Effector memory CD4-positive, alpha-beta T cell (primary cell): ENCODE measurements around the gene SUN5.

Experiments
- DNase-seq, 3 donors: peaks; one replicate each; pipeline ENCODE4 v3.0.0-alpha.2; 2020
- H3K27ac ChIP-seq: 2 replicates; pipeline ENCODE4 v1.7.0; 2013; ENCODE audit warnings: mild to moderate bottlenecking, low read length, moderate library complexity; ENCODE audit not compliant: insufficient read depth, poor library complexity, severe bottlenecking
- H3K27me3 ChIP-seq: replicated peaks from 2 replicates; pipeline ENCODE4 v1.7.0; 2013; ENCODE audit warnings: mild to moderate bottlenecking, low read length; ENCODE audit not compliant: insufficient read depth, control insufficient read depth, poor library complexity, severe bottlenecking
- H3K36me3 ChIP-seq: 2 replicates; pipeline ENCODE4 v1.7.0; 2013; ENCODE audit warnings: mild to moderate bottlenecking, low read length, moderate library complexity; ENCODE audit not compliant: control insufficient read depth, insufficient read depth
- H3K4me1 ChIP-seq: 2 replicates; pipeline ENCODE4 v1.7.0; 2013; ENCODE audit warnings: low read length, mild to moderate bottlenecking; ENCODE audit not compliant: control insufficient read depth, insufficient read depth, poor library complexity, severe bottlenecking
- H3K4me3 ChIP-seq: 2 replicates; pipeline ENCODE4 v1.7.0; 2013; ENCODE audit warnings: low read length, low read depth, mild to moderate bottlenecking; ENCODE audit not compliant: insufficient read depth, poor library complexity, severe bottlenecking
- H3K9me3 ChIP-seq: 2 replicates; pipeline ENCODE4 v1.7.0; 2013; ENCODE audit warnings: mild to moderate bottlenecking, low read length, moderate library complexity; ENCODE audit not compliant: control insufficient read depth

The SUN5 gene

DNA sequence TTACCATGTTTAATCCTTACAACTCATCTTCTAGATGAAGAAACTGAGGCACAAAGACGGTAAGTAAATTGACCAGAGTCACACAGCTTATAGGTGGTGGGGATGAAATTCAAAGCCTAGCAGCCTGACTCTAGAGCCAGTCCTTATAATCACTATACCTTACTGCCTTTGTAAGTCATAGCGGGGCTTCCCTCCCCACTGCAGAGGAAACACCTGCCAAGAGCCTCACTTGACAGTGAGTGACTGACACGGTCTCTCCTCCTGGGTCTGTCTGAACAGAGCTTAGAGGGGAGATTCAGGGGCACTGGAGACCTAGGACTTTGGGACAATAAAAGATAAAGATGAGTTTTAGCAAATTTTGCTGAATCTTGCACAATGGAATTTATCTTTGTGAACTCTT lies 12.8 kb downstream of the SUN5 start:
- DNase-seq, result no peak
- H3K4me1 ChIP-seq, result no peaks in the 10 kb centered on the region
- no peaks in the 10 kb centered on the region for H3K27me3 ChIP-seq
- H3K4me3 ChIP-seq, result no peak overlapping the region
- H3K27ac ChIP-seq, result no peak overlapping the region
- no peaks in the 10 kb centered on the region for H3K9me3 ChIP-seq
- no peaks in the 10 kb centered on the region for H3K36me3 ChIP-seq

DNA sequence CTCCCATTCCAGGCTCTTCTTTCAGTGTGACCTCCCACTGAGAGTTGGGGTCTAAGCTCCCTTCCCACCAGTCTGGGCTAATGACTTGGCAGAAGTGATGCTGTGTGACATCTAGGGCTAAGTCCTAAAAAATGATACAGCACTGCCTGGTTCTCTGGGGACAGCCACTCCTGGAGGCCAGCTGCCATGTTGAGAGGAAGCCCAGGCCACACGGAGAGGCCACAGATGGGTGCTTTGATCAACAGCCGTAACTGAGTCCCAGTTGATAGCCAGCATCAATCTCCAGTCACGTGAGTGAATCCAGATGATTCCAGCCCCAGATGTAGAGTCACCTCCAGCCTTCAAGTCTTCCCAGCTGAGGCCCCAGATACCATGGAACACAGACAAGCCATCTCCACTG lies 13.8 kb downstream of the SUN5 start:
- H3K36me3 ChIP-seq, result no peaks in the 10 kb centered on the region
- no peaks in the 10 kb centered on the region for H3K9me3 ChIP-seq
- DNase-seq, result no peak
- no peak overlapping the region for H3K4me3 ChIP-seq
- no peaks in the 10 kb centered on the region for H3K27me3 ChIP-seq
- H3K4me1 ChIP-seq, result no peaks in the 10 kb centered on the region
- H3K27ac ChIP-seq, result no peak overlapping the region

DNA sequence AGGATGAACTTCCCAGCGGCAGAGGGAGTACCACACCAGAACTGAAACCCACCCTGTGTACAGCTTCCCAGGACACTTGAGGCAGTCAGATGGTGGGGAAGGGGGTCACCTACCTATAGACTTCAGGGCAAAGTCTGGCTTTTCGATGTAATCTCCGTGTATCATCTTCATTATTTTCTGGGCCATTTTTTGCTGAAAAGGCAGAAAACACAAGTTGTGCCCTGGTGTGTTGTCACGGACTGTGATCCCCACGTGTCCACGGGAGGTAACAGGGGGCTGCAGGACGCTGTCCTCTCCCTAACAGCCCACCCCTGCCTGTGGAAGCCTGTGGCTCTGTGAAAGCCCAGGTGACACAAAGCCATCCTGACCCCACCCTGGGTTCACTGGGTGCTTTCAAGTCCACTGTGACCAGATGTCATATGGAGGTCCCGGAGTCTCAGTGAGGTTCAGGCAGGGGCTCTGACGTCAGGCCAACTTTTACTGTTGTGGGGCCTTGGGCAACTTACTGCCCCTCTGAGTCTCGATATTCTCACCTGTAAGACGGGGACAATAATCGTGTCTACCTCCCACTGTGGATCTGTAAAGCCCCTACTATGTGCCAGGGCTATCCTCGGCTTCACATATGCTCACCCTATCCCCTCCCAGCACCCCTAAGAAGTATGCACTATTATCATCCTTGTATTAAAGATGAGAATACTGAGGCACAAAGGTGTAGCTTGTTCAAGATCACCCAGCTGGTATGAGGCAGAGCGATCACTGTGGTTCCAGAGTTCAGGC lies 14.5 kb downstream of the SUN5 start:
- Histone ChIP-seq H3K27me3 (no peaks in the 10 kb centered on the region), H3K4me3 (no peak overlapping the region), H3K36me3 (no peaks in the 10 kb centered on the region)

DNA sequence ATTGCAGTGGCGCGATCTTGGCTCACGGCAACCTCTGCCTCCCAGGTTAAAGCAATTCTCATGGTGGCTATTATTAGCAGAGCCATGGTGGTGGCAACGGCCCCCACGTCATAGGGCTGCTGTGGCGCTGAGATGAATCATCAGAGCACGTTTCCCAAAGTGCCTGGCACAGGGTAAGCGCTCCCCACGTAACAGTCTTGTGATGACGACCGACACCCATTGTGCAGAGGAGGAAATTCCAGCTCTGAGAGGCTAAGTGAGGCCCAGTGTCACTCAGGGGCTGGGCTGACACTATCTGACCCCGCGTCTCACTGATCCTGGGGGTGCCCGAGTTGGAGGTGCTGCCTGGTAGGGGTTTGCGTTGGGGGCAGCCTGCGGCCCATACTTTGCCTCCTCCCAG lies 16.2 kb downstream of the SUN5 start:
- Histone ChIP-seq H3K4me3 (no peak overlapping the region), H3K27me3 (no peaks in the 10 kb centered on the region), H3K4me1 (no peaks in the 10 kb centered on the region), H3K9me3 (no peaks in the 10 kb centered on the region), H3K36me3 (no peaks in the 10 kb centered on the region), H3K27ac (no peak overlapping the region)
- no peak for DNase-seq

More for the DNA sequence above, 14.5 kb downstream of the SUN5 start:
- H3K27ac ChIP-seq, result no peak overlapping the region
- no peaks in the 10 kb centered on the region for H3K4me1 ChIP-seq
- no peak for DNase-seq
- H3K9me3 ChIP-seq, result no peaks in the 10 kb centered on the region

DNA sequence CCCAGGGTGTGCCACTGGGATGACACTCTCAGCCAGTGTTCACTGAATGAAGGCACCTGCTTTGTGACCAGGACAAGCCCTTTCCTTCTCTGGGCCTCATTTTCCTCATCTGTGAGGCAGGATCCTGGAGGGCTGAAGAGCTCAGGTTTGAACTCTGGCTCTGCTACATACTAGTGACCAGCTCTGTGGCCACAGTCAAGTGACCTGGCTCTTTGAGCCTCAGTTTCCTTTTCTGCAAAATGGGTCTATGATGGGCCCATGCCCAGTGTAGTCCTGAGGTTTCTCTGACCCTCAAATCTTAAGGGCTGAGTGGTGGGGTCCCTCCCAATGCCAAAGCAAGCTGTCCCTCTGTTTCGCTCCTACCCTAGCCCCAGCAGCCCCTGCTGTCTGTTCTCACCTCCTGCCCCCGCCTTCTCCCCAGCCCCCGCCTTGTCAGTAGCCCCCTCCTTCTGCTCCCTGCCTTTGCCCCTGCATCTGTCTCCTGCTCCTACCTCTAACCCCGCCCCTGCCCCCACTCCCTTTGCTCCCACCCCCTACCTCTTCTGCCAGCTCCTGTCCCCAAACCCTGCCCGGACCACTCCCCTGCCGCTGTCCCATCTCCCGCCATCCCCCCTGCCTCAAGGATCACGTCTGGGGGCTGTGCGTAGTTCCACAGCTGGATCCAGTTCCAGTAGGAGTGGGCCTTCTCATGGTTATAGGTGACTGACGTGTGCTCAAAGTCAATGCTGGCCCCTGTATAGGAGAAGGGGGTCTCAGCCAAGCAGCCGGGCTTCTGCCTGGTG lies 17.0 kb downstream of the SUN5 start:
- H3K27ac ChIP-seq, result no peak overlapping the region
- no peak for DNase-seq
- no peaks in the 10 kb centered on the region for H3K36me3 ChIP-seq
- H3K27me3 ChIP-seq, result no peaks in the 10 kb centered on the region
- no peaks in the 10 kb centered on the region for H3K9me3 ChIP-seq
- no peak overlapping the region for H3K4me3 ChIP-seq
- no peaks in the 10 kb centered on the region for H3K4me1 ChIP-seq

DNA sequence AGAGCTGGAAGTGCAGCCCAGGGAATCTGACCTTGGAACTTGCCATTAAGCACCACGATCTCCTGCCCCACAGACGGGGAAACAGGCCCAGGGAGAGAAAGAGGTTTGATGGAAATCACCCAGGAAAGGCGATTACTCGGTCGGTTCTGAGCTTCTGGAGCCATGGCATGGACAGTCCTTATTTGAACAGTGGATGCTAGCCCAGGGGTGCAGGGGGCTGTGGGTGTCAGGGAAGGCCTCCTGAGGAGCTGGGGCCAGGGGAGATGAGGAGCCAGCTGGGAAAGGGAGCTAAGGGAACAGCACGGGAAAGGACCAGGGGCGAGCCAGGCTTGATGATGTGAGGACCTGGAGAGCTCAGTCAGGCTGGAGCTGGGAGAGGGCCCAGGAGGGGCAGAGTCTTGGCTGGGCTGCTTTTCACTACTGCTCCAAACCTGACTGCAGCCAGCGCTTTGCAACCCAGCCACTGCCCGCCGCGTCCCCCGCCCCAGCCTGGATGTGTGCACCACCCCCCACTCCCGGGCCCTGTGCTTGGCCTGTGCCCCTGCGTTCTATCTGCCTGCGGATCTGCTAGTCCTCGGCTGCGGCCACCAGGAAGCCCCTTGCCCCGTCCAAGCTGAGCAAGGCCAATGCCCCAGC lies 17.8 kb downstream of the SUN5 start:
- Histone ChIP-seq H3K4me3 (no peak overlapping the region), H3K36me3 (no peaks in the 10 kb centered on the region), H3K9me3 (no peaks in the 10 kb centered on the region), H3K27ac (no peak overlapping the region), H3K27me3 (no peaks in the 10 kb centered on the region), H3K4me1 (no peaks in the 10 kb centered on the region)
- DNase-seq, result no peak

DNA sequence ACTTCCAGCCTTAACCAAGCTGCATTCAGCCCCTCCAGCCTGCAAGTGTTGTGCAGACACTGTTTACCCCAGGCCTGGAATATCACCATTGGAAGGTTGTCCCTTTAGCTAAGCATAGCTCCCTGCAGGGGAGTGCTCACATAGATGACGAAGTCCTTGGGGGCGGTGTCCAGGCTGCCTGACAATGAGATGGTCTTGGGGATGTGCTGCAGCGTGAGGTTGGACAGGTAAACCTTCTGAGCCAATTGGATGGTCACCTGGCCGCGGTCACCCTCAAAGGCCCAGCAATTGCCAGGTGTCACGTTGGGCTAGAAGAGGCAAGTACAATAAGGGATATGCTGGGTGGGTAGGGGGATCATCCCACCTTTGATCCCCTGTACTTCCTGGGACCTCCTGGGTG lies 18.6 kb downstream of the SUN5 start:
- Histone ChIP-seq H3K4me1 (no peaks in the 10 kb centered on the region), H3K27me3 (no peaks in the 10 kb centered on the region), H3K4me3 (no peak overlapping the region), H3K27ac (no peak overlapping the region), H3K9me3 (no peaks in the 10 kb centered on the region), H3K36me3 (no peaks in the 10 kb centered on the region)
- DNase-seq, result no peak

DNA sequence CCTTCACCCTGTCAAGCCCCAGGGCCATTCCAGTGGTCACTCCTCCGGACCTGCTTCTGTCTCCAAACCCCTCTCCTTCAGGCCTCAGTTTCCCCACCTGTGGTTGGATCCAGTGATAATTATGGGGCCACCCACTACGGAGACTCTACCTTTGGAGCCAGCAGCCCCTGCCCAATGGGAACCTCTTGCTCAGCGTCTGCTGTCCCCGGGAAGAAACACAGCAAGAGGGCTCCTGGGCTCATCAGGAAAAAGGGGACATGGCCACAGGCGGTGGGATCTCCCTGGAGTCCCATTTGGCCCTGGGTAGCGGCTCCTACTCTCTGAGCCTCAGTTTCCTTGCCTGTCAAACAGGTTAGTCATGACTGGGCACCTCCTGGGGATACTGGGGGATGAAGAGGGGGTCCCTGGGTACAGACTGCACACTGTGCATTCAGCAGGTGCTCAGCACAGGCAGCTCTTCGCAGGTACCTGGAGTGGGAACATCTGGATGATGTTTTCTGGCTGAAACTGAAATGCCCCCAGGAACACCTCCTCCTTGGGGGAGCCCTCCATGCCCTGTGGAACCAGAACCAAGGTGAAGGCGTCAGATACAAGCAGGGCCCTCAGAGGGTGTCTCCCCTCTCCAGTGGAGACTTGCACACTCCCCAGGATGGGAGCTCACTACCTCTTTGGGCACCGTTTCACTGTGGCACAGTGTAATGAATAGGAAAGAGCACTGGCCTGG lies 19.4 kb downstream of the SUN5 start:
- Histone ChIP-seq H3K27me3 (no peaks in the 10 kb centered on the region), H3K27ac (no peak overlapping the region)
- DNase-seq, result no peak

DNA sequence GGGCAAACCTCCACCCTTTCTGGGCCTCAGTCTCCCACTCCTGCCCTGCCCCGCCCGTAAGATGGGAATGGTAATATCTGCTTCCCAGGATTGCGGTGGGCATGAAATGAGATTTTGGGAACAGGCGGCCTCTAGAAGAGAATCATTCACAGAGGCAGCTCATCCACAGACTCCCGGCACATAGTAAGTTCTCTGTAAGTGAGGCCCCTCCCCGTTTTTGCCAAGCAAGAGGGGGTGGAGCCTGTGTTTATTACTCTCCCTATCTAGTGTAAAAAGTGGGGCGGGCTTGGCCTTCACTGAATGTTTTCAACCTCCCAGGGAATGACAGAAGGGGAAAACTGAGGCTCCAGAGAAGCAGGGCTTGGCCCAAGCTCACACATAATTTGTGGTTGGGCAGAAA lies 20.0 kb downstream of the SUN5 start:
- Histone ChIP-seq H3K27ac (no peak overlapping the region), H3K9me3 (no peaks in the 10 kb centered on the region), H3K27me3 (no peaks in the 10 kb centered on the region), H3K4me1 (no peaks in the 10 kb centered on the region), H3K36me3 (no peaks in the 10 kb centered on the region), H3K4me3 (no peak overlapping the region)
- DNase-seq, result no peak

More for the DNA sequence above, 19.4 kb downstream of the SUN5 start:
- H3K4me1 ChIP-seq, result no peaks in the 10 kb centered on the region
- H3K36me3 ChIP-seq, result no peaks in the 10 kb centered on the region
- H3K4me3 ChIP-seq, result no peak overlapping the region
- no peaks in the 10 kb centered on the region for H3K9me3 ChIP-seq
